Pulmonary artery endothelial cell (primary cell): Measurements from ENCODE around the gene EXOC7. TPM values are rescaled to one million over a fixed set of nuclear protein-coding genes. Genes with fewer than 3 reads are reported as not detected.

Experiments
- DNase-seq: peaks from one replicate; pipeline ENCODE4 v3.0.0-alpha.2; 2011; ENCODE audit warnings: low read depth, low spot score
- total RNA-seq: library from RNA; depleted of rRNA; stranded (reverse); fragments of >200 nt; gene quantifications from 2 replicates; pipeline ENCODE4 v1.2.3, GENCODE V29; 2014

The EXOC7 gene
- total RNA-seq, result 82.1 and 89.1 TPM in 2 replicates

GRCh38 chr17:76103274-76104139, at the start of gene EXOC7:
TSS of gene EXOC7 (minus strand) at chr17:76103787. CDS start at chr17:76103692, 95 bp downstream.
- peak; percentile 46 for DNase-seq

GRCh38 chr17:76153202-76153601, 49.6 kb upstream of the EXOC7 start:
- DNase-seq, result no peak

GRCh38 chr17:76152591-76152990, 49.0 kb upstream of the EXOC7 start:
- no peak for DNase-seq

GRCh38 chr17:76151896-76152454, 48.4 kb upstream of the EXOC7 start:
- DNase-seq, result no peak

- no peak for DNase-seq
These were observed 47.4 kb upstream of the EXOC7 start for GRCh38 chr17:76150712-76151622.

- no peak for DNase-seq
These were observed 45.6 kb upstream of the EXOC7 start for GRCh38 chr17:76149214-76149613.

- no peak for DNase-seq
These were observed 44.4 kb upstream of the EXOC7 start for GRCh38 chr17:76148015-76148326.

GRCh38 chr17:76147211-76148014, 43.8 kb upstream of the EXOC7 start:
- no peak for DNase-seq

- no peak for DNase-seq
These were observed 42.7 kb upstream of the EXOC7 start for GRCh38 chr17:76146053-76146851.

- DNase-seq, result no peak
These were observed 41.9 kb upstream of the EXOC7 start for GRCh38 chr17:76145231-76146052.

GRCh38 chr17:76142585-76143041, 39.0 kb upstream of the EXOC7 start:
- no peak for DNase-seq

- DNase-seq, result no peak
These were observed 38.5 kb upstream of the EXOC7 start for GRCh38 chr17:76142039-76142584.

- DNase-seq, result peak; percentile 44
These were observed 37.8 kb upstream of the EXOC7 start, which contains the start of gene FOXJ1 for GRCh38 chr17:76141212-76142038. TSS of gene FOXJ1 (minus strand) at chr17:76141245. CDS start at chr17:76140395, 850 bp downstream.

- DNase-seq, result no peak
These were observed 37.1 kb upstream of the EXOC7 start for GRCh38 chr17:76140661-76141211.

- no peak for DNase-seq
These were observed 36.4 kb upstream of the EXOC7 start for GRCh38 chr17:76139801-76140660.

GRCh38 chr17:76138896-76139752, 35.5 kb upstream of the EXOC7 start:
- DNase-seq, result no peak
